Nephron (organoid): ENCODE results near the gene KCNJ14.

ENCODE experiments used
- H3K27ac Mint-ChIP-seq, 3 experiments: 2 replicates each; pipeline ENCODE4 v1.8.0; 2020; ENCODE audit warnings: mixed read lengths in 3 of 3, mild to moderate bottlenecking in 2 of 3, moderate library complexity in 1 of 3
- H3K27me3 Mint-ChIP-seq: 2 replicates; pipeline ENCODE4 v1.8.0; 2021; ENCODE audit warnings: low read depth, mild to moderate bottlenecking, moderate library complexity, mixed read lengths
- H3K36me3 Mint-ChIP-seq: 2 replicates; pipeline ENCODE4 v1.8.0; 2020; ENCODE audit warnings: low read depth, mixed read lengths
- H3K4me1 Mint-ChIP-seq: 2 replicates; pipeline ENCODE4 v1.8.0; 2020; ENCODE audit warnings: mixed read lengths
- H3K4me3 Mint-ChIP-seq, 3 experiments: 2 replicates each; pipeline ENCODE4 v1.8.0; 2020; ENCODE audit warnings: mild to moderate bottlenecking in 3 of 3, mixed read lengths in 3 of 3, moderate library complexity in 2 of 3
- H3K9me3 Mint-ChIP-seq: 2 replicates; pipeline ENCODE4 v1.8.0; 2020; ENCODE audit warnings: mixed read lengths
- CTCF ChIP-seq, 3 experiments: fragments of 200-600 bp; sonication (generic); IDR thresholded peaks; one replicate each; pipeline ENCODE4 v1.5.0; 2021; ENCODE audit warnings: antibody characterized with exemption in 3 of 3; ENCODE audit not compliant: unreplicated experiment in 3 of 3

Gene KCNJ14

GRCh38 chr19:48451624-48452023, 3.8 kb upstream of the KCNJ14 start:
- Mint-ChIP-seq H3K27ac (no peak overlapping the region), H3K4me1 (no peaks in the 10 kb centered on the region), H3K27me3 (no peaks in the 10 kb centered on the region), H3K4me3 (no peak overlapping the region), H3K36me3 (peaks cover 38% of the 10 kb centered on the region), H3K9me3 (no peaks in the 10 kb centered on the region)
- no peak for TF ChIP-seq CTCF (IDR thresholded peaks at IDR 0.05; ENCODE audit: unreplicated experiment in 3 of 3)

- Mint-ChIP-seq H3K27me3 (no peaks in the 10 kb centered on the region), H3K9me3 (no peaks in the 10 kb centered on the region)
- TF ChIP-seq CTCF (IDR thresholded peaks at IDR 0.05; ENCODE audit: unreplicated experiment in 3 of 3) = no peak
These were observed 2.8 kb upstream of the KCNJ14 start for GRCh38 chr19:48452289-48453190.

GRCh38 chr19:48454150-48454730, 1.1 kb upstream of the KCNJ14 start:
- H3K4me1 Mint-ChIP-seq = no peaks in the 10 kb centered on the region
- H3K27ac Mint-ChIP-seq = peak overlapping the region in 1 of 3 experiments; percentile 18
- no peak overlapping the region for H3K4me3 Mint-ChIP-seq
- H3K27me3 Mint-ChIP-seq = no peaks in the 10 kb centered on the region
- TF ChIP-seq CTCF (IDR thresholded peaks at IDR 0.05; ENCODE audit: unreplicated experiment in 3 of 3) = no peak
- H3K9me3 Mint-ChIP-seq = no peaks in the 10 kb centered on the region
- peaks cover 32% of the 10 kb centered on the region for H3K36me3 Mint-ChIP-seq

More at GRCh38 chr19:48452289-48453190, 2.8 kb upstream of the KCNJ14 start:
- Mint-ChIP-seq H3K4me3 (no peak overlapping the region), H3K36me3 (peaks cover 41% of the 10 kb centered on the region), H3K4me1 (no peaks in the 10 kb centered on the region), H3K27ac (no peak overlapping the region)

GRCh38 chr19:48455908-48456562, 661 bp downstream of the KCNJ14 start:
- no peaks in the 10 kb centered on the region for H3K4me1 Mint-ChIP-seq
- no peaks in the 10 kb centered on the region for H3K9me3 Mint-ChIP-seq
- H3K27me3 Mint-ChIP-seq = no peaks in the 10 kb centered on the region
- no peak overlapping the region for H3K27ac Mint-ChIP-seq
- no peak overlapping the region for H3K4me3 Mint-ChIP-seq
- TF ChIP-seq CTCF (IDR thresholded peaks at IDR 0.05; ENCODE audit: unreplicated experiment in 3 of 3) = no peak
- peaks cover 27% of the 10 kb centered on the region for H3K36me3 Mint-ChIP-seq

GRCh38 chr19:48456864-48457263, 1.5 kb downstream of the KCNJ14 start:
- no peak overlapping the region for H3K4me3 Mint-ChIP-seq
- H3K27me3 Mint-ChIP-seq = no peaks in the 10 kb centered on the region
- no peak for TF ChIP-seq CTCF (IDR thresholded peaks at IDR 0.05; ENCODE audit: unreplicated experiment in 3 of 3)
- H3K36me3 Mint-ChIP-seq = peaks cover 19% of the 10 kb centered on the region
- H3K9me3 Mint-ChIP-seq = no peaks in the 10 kb centered on the region
- H3K4me1 Mint-ChIP-seq = no peaks in the 10 kb centered on the region
- no peak overlapping the region for H3K27ac Mint-ChIP-seq
